K562 (cell line): ENCODE data around the gene TACC3.

Experiments used
- CEBPB ChIP-seq: fragments of 450-650 bp; IDR thresholded peaks from 2 replicates; pipeline ENCODE4 v1.6.1; 2016; ENCODE audit warnings: missing genetic modification characterization, missing compliant biosample characterization
- ELF1 ChIP-seq: fragments of 200-800 bp; sonication (Bioruptor generic); IDR thresholded peaks from 2 replicates; pipeline ENCODE4 v1.6.1; 2016; ENCODE audit warnings: missing genetic modification characterization, missing compliant biosample characterization
- ZNF197 ChIP-seq: fragments of 200-800 bp; sonication (Bioruptor generic); IDR thresholded peaks from 2 replicates; pipeline ENCODE4 v1.6.1; 2016; ENCODE audit warnings: low read depth, missing genetic modification characterization, missing compliant biosample characterization
- ZNF282 ChIP-seq: sonication (generic); formaldehyde crosslinking; IDR thresholded peaks from 2 replicates; pipeline ENCODE4 v1.8.1; 2023; ENCODE audit warnings: missing genetic modification reagents
- ZNF717 ChIP-seq: fragments of 250-450 bp; sonication (Bioruptor Pico); IDR thresholded peaks from 2 replicates; pipeline ENCODE4 v1.5.0; 2021
- ZNF764 ChIP-seq: fragments of 250-450 bp; sonication (Bioruptor Pico); IDR thresholded peaks from 2 replicates; pipeline ENCODE4 v1.4.0; 2020; ENCODE audit warnings: low read depth, mild to moderate bottlenecking, moderate library complexity

DNA sequence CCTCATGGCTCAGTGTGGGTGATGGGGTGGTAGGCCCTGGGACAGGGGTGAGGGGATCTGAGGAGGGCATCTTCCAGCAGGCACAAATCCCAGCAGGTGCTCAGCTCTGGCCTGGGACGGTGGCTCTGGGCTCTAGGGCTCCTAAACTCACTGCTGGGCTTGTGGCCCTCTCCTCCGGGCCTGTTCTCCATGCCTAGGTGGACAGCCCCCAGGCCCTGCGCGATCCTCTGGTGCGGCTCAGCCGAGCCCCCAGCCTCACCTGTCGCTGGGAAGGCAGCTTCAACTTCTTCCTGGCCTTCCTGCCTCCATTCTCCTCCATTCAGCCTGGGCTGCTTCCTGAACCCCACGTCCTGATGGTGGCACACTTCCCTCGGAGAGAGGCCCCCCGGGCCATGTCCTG, 52.4 kb downstream of the TACC3 start:
- TF ChIP-seq ZNF282 (no peak), ZNF717 (CRISPR knock-in tag) (no peak), ELF1 (tag) (no peak), ZNF764 (CRISPR knock-in tag) (no peak), CEBPB (tag) (no peak), ZNF197 (CRISPR knock-in tag) (no peak)
